ENCODE measurements around the gene TCF19. TPM values are rescaled to one million over a fixed set of nuclear protein-coding genes. Genes with fewer than 3 reads are reported as not detected.

The TCF19 gene
- total RNA-seq, 1 experiment from 2014 or later = 19.3 TPM

DNA sequence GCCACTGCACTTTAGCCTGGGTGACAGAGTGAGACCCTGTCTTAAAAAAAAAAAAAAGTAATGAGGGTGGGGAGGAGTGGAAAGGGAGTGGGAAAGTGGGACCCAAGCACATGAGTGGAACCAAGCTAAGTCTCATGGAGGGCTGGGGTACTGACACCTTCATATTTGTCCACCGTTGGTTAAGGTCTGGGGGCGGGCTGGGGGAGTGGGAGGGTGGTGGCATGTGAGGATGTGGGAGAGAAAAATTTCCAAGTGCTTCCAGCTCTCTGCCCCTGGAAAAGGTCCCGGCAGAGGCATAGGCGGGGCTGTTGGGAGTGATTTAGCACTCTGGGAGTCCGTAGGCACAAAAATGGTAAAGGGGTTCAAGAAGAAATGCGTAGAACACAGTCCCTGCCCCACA, 25.6 kb upstream of the TCF19 start:
- Mint-ChIP-seq H3K9me3 (ENCODE audit: unreplicated experiment) (no peaks in the 10 kb centered on the region), H3K27me3 (ENCODE audit: insufficient read depth, unreplicated experiment) (peaks cover 6% of the 10 kb centered on the region), H3K36me3 (ENCODE audit: insufficient read depth, unreplicated experiment) (peaks cover 4% of the 10 kb centered on the region), H3K27ac (ENCODE audit: unreplicated experiment) (no peak overlapping the region), H3K4me1 (ENCODE audit: low read depth, unreplicated experiment) (peaks cover 6% of the 10 kb centered on the region), H3K4me3 (ENCODE audit: unreplicated experiment) (no peak overlapping the region)
- POLR2A ChIA-PET = no interaction called here
- intact Hi-C loops (cut with micrococcal nuclease; ENCODE audit: unreplicated experiment) = no loop called here
- no peak for DNase-seq
- Histone ChIP-seq H3K4me1 (0 out of 2 replicates have a peak, but pooled peaks cover 2% of the 10 kb centered on the region), H3K36me3 (ENCODE audit: control insufficient read depth, insufficient read depth, low read length) (no peaks in the 10 kb centered on the region), H3K4me3 (ENCODE audit: low read depth, low read length) (no peak overlapping the region), H3K9me3 (no peaks in the 10 kb centered on the region), H3K27me3 (replicated peaks; ENCODE audit: control insufficient read depth, insufficient read depth, low read length) (no peaks in the 10 kb centered on the region)
- TF ChIP-seq, protein P1, sequence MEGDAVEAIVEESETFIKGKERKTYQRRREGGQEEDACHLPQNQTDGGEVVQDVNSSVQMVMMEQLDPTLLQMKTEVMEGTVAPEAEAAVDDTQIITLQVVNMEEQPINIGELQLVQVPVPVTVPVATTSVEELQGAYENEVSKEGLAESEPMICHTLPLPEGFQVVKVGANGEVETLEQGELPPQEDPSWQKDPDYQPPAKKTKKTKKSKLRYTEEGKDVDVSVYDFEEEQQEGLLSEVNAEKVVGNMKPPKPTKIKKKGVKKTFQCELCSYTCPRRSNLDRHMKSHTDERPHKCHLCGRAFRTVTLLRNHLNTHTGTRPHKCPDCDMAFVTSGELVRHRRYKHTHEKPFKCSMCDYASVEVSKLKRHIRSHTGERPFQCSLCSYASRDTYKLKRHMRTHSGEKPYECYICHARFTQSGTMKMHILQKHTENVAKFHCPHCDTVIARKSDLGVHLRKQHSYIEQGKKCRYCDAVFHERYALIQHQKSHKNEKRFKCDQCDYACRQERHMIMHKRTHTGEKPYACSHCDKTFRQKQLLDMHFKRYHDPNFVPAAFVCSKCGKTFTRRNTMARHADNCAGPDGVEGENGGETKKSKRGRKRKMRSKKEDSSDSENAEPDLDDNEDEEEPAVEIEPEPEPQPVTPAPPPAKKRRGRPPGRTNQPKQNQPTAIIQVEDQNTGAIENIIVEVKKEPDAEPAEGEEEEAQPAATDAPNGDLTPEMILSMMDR (IDR thresholded peaks at IDR 0.05; ENCODE audit: insufficient read depth in 1 of 2, low read depth in 1 of 2, low read length in 1 of 2, severe bottlenecking in 1 of 2, unreplicated experiment in 1 of 2) = no peak
- CTCF ChIA-PET = no interaction called here
- no TSS peak for BruUV-seq (replicated peaks)

DNA sequence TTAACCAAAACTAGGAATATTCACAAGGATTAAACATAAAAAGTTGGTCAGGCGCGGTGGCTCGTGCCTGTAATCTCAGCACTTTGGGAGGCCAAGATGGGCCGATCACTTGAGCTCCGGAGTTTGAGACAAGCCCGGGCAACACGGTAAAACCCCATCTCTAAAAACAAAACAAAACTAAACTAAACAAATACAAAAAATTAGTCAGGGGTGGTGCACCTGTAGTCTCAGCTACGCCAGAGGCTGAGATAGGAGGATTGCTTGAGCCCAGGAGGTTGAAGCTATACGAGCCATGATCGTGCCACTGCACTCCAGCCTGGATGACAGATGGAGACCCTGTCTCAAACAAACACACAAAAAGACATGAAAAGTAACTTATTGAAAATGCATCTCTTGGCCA, 22.7 kb upstream of the TCF19 start:
- TF ChIP-seq, protein P1 (IDR thresholded peaks at IDR 0.05; ENCODE audit: insufficient read depth in 1 of 2, low read depth in 1 of 2, low read length in 1 of 2, severe bottlenecking in 1 of 2, unreplicated experiment in 1 of 2) = no peak
- no peaks in the 10 kb centered on the region for H3K36me3 ChIP-seq (ENCODE audit: control insufficient read depth, insufficient read depth, low read length)
- Mint-ChIP-seq H3K4me1 (ENCODE audit: low read depth, unreplicated experiment) (peaks cover 13% of the 10 kb centered on the region), H3K4me3 (ENCODE audit: unreplicated experiment) (no peak overlapping the region), H3K9me3 (ENCODE audit: unreplicated experiment) (no peaks in the 10 kb centered on the region), H3K27me3 (ENCODE audit: insufficient read depth, unreplicated experiment) (no peaks in the 10 kb centered on the region), H3K36me3 (ENCODE audit: insufficient read depth, unreplicated experiment) (no peaks in the 10 kb centered on the region), H3K27ac (ENCODE audit: unreplicated experiment) (no peak overlapping the region)
- 0 out of 2 replicates have a peak, but pooled peaks cover 3% of the 10 kb centered on the region for H3K4me1 ChIP-seq
- intact Hi-C loops (cut with micrococcal nuclease; ENCODE audit: unreplicated experiment) = loop anchor here (2.0 kb wide), 1 partner anchor 231 kb away; no protein-coding TSS in a partner anchor
- DNase-seq = no peak
- ChIA-PET POLR2A (no interaction called here), CTCF (interaction anchor here (2.1 kb wide), 1 partner anchor 57 kb away, joined by 5 read pairs; no protein-coding TSS in a partner anchor)
- no TSS peak for BruUV-seq (replicated peaks)
- no peak overlapping the region for H3K4me3 ChIP-seq (ENCODE audit: low read depth, low read length)
- H3K27me3 ChIP-seq (replicated peaks; ENCODE audit: control insufficient read depth, insufficient read depth, low read length) = no peaks in the 10 kb centered on the region
- no peaks in the 10 kb centered on the region for H3K9me3 ChIP-seq

DNA sequence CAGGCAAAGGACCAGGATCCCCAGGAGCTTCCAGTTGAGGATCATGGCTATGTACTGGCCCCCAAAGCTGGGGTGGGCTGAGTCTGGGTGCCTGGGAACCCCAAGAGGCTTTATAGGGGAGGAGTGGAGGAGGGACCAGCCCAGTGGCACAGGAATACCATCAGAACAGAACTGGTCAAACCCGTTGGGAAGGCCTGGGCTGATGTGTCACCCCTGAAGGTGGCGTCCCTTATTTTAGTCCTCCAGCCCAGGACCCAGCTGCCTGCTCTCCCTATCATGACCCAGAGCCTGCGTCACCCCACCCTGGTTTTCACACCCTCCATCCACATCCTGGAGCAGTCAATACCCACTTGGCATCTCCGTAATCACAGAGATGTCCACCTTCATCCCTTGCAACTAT, 19.4 kb upstream of the TCF19 start, which contains the start of gene PSORS1C2:
Gene PSORS1C2, minus strand, starts transcription at position 85 of the 400 bp plus-strand sequence. Its CDS starts 40 bp downstream, at position 45.
- intact Hi-C loops (cut with micrococcal nuclease; ENCODE audit: unreplicated experiment) = no loop called here
- POLR2A ChIA-PET = no interaction called here

More for the DNA sequence above, 19.4 kb upstream of the TCF19 start, which contains the start of gene PSORS1C2:
- no peaks in the 10 kb centered on the region for H3K27me3 Mint-ChIP-seq (ENCODE audit: insufficient read depth, unreplicated experiment)
- Histone ChIP-seq H3K4me3 (ENCODE audit: low read depth, low read length) (no peak within 1 kb of the TSS), H3K36me3 (ENCODE audit: control insufficient read depth, insufficient read depth, low read length) (no peaks in the 10 kb centered on the region), H3K9me3 (no peaks in the 10 kb centered on the region), H3K4me1 (0 out of 2 replicates have a peak, but pooled peaks cover 3% of the 10 kb centered on the region), H3K27me3 (replicated peaks; ENCODE audit: control insufficient read depth, insufficient read depth, low read length) (no peaks in the 10 kb centered on the region)
- no peak within 1 kb of the TSS for H3K4me3 Mint-ChIP-seq (ENCODE audit: unreplicated experiment)
- peaks cover 13% of the 10 kb centered on the region for H3K4me1 Mint-ChIP-seq (ENCODE audit: low read depth, unreplicated experiment)
- CTCF ChIA-PET = interaction anchor here (0.9 to 1.0 kb wide), 2 partner anchors 10 to 58 kb away, joined by 3 read pairs; no protein-coding TSS in a partner anchor
- H3K9me3 Mint-ChIP-seq (ENCODE audit: unreplicated experiment) = no peaks in the 10 kb centered on the region
- no peaks in the 10 kb centered on the region for H3K36me3 Mint-ChIP-seq (ENCODE audit: insufficient read depth, unreplicated experiment)
- no peak within 1 kb of the TSS for H3K27ac Mint-ChIP-seq (ENCODE audit: unreplicated experiment)
- DNase-seq = no peak
- no TSS peak for BruUV-seq (replicated peaks)
- TF ChIP-seq, protein P1 (IDR thresholded peaks at IDR 0.05; ENCODE audit: insufficient read depth in 1 of 2, low read depth in 1 of 2, low read length in 1 of 2, severe bottlenecking in 1 of 2, unreplicated experiment in 1 of 2) = no peak
